ENCODE results near the gene CROCC2.

Gene CROCC2

DNA sequence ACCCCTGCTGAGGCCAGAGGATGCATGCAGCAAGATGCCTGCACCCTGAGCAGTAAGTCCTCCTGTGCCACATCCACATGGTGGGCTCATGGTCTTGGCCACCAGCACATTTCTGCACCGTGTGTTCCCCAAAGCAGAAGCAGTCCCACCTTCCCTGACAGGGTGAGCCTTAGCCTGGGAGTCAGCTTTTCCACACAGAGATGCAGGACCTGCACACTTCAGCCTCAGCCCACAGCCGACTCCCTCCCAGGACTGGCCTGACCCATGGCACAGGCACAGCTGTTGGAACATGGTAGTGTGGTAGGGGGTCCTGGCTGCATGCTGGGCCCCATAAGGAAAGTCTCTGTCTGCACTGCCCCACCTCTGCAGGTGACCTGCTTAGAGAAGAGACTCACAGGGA is 97.2 kb downstream of the CROCC2 start:
- DNase-seq: no peak

DNA sequence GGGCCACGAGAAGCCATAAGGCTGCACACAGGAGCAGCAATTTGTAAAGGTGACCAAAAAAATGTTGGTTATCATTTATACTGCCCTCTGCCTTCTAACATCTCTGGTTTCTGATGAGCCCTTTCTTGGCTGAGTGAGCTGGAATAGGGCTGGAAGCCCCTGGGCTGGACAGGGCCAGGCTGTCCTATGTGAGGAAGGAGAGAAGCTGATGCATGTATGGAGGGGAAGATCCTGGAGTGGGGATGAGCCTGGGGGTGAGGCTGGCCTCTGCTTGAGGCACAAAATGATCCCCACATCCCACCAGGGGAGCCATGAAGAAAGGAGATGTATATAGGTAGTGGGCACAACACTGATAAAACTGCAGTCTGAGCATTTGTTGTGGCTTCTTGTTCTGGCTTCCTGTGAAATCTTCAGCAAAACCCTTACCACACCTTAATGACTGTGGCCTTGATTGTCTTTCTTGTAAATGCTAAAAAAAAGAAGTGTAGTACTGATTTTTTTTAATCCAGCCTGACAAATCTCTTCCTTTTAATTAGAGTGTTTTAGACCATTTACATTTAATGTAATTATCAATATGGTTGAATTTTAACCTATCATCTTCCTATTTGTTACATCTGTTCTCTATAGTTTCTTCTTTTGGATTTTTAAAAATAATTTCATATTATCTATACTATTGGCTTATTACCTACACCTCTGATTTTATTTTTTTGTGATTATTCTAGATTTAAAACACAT is 97.9 kb downstream of the CROCC2 start:
- no peak for DNase-seq

DNA sequence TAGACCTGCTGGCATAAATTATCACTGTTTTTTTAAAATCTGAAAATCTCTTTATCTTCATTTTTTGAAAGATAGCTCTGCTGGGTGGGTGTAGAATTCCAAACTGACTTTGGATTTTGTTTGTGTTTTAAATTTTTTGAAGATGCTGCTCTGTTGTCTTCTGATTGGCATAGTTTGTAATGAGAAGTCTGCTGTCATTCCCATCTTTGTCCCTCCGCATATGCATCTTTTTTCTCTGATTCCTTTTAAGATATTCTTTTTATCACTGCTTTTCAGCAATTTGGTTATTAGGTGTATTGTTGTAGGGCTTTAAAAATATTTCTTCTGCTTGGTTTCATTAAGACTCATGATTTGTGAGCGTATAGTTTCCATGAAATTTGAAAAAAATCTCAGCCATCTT is 99.4 kb downstream of the CROCC2 start:
- DNase-seq: no peak

DNA sequence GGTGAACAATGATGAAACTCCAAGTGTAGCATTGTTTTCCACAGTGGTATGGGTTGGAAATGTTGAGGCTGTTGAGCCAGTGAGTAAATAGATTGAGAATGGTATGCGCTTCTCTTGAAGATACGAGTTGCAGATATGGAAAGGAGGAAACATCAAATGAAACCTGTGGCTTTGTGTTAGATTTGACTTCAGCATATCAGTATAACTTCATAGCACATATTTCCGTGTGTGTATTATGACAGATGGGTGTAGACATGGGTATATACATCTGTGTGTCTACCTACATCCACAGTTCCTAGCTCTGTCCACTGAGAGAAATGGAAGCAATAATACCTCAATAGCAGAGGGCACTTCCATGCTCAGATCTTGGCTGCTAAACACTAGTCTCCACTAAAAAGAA is 100.3 kb downstream of the CROCC2 start:
- DNase-seq: no peak

DNA sequence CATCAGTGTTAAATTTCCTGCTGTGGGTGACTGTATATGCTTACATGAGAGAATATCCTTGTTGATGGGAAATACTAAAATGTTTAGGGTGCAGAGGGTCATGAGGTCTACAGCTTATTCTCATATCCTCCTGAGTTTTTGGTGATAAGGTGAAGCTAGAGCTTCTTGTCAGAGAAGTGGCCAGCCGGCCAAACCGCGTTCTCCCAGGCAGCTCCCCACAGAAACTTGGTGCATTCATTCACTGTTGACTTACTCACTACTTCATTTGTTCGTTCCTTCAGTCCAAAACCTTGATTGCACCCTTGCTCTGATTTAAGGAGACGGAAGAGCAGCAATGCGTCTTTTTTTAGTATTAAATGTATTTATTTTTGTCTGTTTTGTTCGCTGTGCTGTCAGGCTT is 101.0 kb downstream of the CROCC2 start:
- DNase-seq: no peak

GRCh38 chr2:241007880-241008710 is 102.0 kb downstream of the CROCC2 start:
- DNase-seq: no peak

DNA sequence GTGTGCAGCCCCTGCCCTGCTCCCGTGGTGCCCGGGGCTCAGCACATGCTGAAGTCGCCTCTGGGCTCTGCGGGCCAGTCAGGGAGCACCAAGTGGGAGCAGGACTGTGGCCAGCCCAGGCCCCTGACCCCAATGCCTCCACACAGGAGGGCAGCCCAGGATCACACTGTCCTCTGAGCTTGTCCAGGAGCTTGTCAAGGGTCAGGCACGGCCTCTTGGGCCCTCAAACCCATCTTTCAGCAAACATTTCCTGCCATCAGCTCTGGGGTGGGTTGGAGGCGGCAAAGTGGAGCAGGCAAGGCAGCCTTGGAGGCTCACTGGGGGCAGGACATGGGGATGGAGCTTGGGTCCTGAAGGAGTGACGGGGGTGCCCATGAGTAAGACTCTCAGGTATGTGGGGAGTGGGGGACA is 102.6 kb downstream of the CROCC2 start:
- no peak for DNase-seq

DNA sequence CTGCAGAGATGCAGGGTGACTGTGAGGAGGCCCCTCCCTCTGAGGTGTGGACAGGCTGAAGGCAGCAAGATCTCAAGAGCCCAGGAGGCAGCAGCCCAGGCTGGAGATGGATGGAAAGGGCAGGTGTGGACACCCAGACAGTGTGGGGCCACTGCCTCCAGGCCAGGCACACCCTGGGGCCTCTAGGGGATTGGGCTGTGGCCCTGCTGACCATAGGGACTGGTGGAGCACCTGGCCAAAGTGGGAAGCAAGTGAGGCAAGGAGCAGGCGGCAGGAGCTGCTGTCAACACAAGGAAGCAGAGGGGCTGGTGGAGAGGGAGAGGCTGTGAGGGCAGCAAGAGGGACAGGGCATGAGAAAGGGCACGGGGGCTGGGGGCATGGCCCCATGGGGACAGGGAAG is 103.1 kb downstream of the CROCC2 start:
- no peak for DNase-seq

DNA sequence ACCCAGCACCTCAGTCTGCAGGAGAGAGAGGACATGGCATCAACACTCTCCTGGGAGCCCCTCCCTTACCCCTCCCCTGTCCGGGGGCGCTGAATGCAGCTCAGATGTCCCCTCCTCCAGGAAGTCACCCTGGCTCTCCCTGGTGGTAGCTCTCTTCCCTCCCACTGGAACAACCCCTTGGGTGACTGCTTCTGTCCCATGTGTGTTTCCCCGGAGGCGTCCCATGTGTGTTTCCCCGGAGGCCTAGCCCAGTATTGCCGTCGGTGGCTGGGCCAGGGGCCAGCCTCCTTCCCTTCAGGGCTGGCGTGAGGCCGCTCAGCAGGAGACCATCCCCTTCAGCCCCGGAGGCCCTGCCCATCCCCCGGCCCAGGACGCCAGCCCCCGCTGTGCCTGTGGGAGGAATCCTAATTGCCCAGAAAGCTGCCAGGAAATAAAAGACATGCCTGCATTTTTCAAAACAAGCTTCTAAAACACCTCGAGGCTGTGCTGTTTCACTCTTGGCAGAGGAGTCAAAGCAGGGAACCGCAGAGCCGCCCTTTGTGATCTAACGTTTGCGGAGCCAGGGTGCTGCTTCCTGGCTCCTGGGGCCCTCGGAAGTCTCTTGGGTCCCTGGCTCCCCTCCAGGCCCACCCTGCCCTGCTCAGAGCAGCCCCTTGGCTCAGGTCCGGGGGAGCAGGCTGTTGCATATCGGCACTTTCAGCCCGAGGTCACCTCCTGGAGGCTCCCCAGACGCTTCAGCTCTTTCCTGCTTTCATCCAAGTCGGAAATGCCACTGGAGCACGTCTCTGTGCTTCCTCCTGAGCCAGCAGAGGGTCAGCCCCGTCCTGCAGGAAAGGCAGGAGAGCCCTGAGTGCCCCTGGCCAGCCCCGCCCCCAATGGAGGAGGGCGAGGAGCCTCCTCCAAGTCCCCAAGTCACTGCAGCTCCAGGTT is 103.7 kb downstream of the CROCC2 start:
- no peak for DNase-seq

DNA sequence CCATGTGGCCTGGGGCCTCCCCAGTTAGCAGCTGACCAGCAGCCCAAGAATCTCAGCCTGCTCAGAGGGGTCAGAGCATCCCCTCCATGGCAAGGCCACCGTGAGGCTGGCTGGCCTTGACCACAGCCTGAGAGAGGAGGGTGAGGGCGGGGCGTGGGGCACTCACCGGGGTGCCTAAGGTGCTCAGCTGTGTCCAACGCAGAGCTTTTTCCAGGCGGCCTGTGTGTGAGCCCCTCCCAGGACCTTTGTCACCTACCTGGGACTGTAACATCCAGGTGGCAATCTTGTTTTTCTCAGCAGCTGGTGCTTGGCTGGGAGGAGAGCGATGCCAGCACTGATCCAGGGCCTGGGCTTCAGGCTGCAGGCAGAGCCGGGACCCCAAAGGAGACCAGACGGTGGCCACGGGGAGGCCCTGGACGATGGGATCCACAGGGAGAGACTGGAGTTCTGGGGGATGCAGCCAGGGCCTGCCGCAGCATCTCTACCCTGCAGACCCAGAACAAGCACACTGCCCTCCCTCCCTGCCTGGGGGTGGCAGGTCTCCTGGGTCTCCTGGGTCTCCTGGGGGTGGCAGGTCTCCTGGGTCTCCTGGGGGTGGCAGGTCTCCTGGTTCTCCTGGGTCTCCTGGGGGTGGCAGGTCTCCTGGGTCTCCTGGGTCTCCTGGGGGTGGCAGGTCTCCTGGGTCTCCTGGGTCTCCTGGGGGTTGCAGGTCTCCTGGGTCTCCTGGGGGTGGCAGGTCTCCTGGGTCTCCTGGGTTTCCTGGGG is 104.6 kb downstream of the CROCC2 start:
- DNase-seq: no peak

- no peak for DNase-seq
Observed at GRCh38 chr2:241011296-241011600, 105.1 kb downstream of the CROCC2 start.

- DNase-seq: no peak
Observed at GRCh38 chr2:241011751-241012510, 105.8 kb downstream of the CROCC2 start.

- no peak for DNase-seq
Observed at GRCh38 chr2:241014224-241014623, 108.1 kb downstream of the CROCC2 start.

- no peak for DNase-seq
Observed at GRCh38 chr2:241014764-241015163, 108.6 kb downstream of the CROCC2 start.

DNA sequence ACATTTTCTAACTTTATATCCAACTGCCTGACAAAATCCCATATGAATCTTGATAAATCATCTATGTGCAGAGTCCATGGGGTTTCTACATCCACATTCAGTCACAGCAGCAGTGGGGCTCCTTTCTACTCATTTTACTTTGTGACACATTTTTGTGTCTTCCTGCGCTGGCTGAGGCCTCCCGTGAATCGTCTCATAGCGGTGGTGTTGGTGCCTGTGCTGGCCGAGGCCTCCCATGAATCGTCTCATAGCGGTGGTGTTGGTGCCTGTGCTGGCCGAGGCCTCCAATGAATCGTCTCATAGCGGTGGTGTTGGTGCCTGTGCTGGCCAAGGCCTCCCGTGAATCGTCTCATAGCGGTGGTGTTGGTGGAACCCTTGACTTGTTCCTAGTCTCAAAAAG is 109.3 kb downstream of the CROCC2 start:
- DNase-seq: no peak

DNA sequence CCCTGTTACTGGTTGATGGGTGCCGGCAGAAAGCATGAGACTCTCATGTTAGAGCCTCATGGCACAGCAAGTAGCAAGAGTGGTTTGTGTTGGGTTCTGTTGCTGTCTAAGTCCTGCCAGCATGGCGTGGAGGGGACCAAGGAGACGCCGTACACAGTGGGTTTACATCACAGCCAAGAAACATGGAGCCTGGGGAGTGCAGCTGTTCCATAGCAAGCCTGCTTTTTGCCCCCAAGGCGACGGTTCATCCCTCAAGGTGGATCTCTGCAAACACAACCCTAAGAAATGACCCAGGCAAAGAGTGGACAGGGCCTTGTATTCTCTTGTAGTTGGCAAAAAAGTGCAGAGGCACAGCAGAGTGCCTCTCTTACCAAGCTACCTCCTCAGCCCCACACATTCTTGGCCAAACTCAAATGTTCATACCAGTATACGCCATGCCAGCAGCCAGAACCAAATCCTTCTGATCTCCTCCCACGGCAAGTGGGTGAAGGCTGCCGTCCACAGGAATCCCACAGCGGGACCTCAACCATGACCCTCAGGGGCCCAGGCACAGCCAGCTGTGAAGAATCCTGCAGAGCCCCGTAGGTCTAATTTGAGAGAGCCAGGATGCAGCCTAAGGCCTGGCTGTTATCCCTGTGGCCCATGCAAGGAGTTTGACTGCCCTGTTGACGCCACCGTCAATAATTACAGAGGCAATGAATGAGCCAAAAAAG is 111.2 kb downstream of the CROCC2 start:
- DNase-seq: no peak

- no peak for DNase-seq
Observed at GRCh38 chr2:241018051-241018891, 112.1 kb downstream of the CROCC2 start.

GRCh38 chr2:241019441-241020139 is 113.5 kb downstream of the CROCC2 start:
- no peak for DNase-seq

GRCh38 chr2:241020201-241020600 is 114.1 kb downstream of the CROCC2 start:
- no peak for DNase-seq

Data from T-helper 9 cell (primary cell).